Cerebellar nuclear complex (tissue), 1 donor: Measurements from ENCODE around the gene B4GAT1.

ENCODE experiments used
- DNase-seq, 2 experiments: peaks; one replicate each; lab custom pipeline; 2025; lab: John Stamatoyannopoulos, UW

B4GAT1 gene

GRCh38 chr11:66309475-66309874 is 38.0 kb downstream of the B4GAT1 start:
- DNase-seq, result no peak

DNA sequence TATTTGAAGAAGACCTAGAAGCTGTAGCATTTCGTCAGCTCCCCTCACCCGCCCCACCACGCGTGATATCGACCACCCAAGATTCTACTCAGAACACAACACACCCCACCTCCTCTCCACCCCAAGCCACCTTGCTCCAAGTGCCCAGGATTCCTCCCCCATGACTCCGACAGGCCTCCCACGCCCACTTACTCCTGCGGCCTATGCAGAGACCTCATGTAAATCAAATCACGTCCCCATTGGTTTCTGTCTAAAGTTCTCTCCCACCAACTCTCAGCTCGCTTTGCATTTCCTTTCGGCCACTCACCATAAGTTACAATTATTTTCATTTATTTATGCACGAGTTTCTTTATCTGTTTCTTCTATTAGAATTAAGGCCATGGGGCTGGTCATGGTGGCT is 44.8 kb downstream of the B4GAT1 start:
- no peak for DNase-seq

DNA sequence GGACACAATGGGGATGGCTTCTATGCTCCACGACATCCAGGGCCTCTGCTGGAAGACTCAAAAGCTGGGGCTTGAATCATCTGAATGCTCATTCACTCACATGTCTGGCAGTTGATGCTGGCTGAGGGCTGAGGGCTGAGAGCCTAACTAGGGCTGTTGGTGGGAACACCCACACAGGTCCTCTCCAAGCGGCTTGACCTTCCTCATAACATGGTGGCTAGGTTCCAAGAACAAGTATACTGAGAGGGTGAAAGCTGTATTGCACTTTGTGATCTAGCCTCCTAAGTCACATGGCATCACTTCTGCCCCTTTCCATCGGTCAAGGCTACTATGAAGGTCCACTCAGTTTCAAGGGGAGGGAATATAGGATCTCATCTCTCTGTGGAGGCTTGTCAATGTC is 48.2 kb downstream of the B4GAT1 start:
- no peak for DNase-seq

GRCh38 chr11:66297610-66298009 is 49.8 kb downstream of the B4GAT1 start:
- no peak for DNase-seq
